ENCODE results near the gene FOXRED1. TPM values are rescaled to one million over a fixed set of nuclear protein-coding genes. Genes with fewer than 3 reads are reported as not detected.

FOXRED1 gene
- total RNA-seq, 1 experiment from 2014 or later, result 67.5 TPM

DNA sequence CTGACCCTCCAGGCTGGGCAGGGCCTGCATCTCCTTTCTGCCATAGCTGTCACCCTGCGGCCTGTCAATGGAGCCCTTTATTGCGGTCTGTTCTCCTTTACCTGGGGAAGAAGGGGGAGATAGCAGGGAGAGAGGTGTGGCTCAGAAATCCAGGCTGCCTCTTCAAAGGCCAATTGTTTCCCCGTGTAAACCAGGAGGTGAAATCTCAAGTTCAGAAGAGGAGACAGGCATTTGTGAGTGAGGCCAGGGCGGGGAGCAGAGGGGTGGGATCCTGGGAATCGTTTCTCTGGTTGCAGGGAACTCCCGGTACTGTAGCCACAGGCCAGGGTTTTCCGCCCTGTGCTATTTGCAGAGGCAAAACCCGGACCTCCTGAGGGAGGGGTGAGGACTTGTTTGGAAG, 44.0 kb downstream of the FOXRED1 start:
- H3K27me3 Mint-ChIP-seq (ENCODE audit: low read depth), result no peaks in the 10 kb centered on the region; the same call in 1 of the 2 replicates

More for the DNA sequence above, 44.0 kb downstream of the FOXRED1 start:
- Histone ChIP-seq H2BK15ac (ENCODE audit: low read depth, low read length) (no peak overlapping the region), H3K4me1 (ENCODE audit: insufficient read depth, low read length) (no peaks in the 10 kb centered on the region), H2BK120ac (ENCODE audit: low read depth, low read length, poor library complexity, severe bottlenecking) (no peak overlapping the region), H3K27ac (ENCODE audit: insufficient read length, low read depth, low read length) (no peak overlapping the region), H3K9ac (ENCODE audit: extremely low read depth, insufficient read length, low read length) (no peak overlapping the region), H4K20me1 (ENCODE audit: control insufficient read depth, insufficient read depth, insufficient read length) (peaks cover 2% of the 10 kb centered on the region), H3K4me2 (ENCODE audit: insufficient read depth, insufficient read length, low read length) (no peak overlapping the region), H2BK5ac (ENCODE audit: insufficient read length, low read length) (no peak overlapping the region), H3K23ac (ENCODE audit: insufficient read length, low read depth, low read length) (no peak overlapping the region), H3K79me1 (ENCODE audit: insufficient read depth, low read depth, low read length, poor library complexity, severe bottlenecking) (no peaks in the 10 kb centered on the region), H2BK20ac (ENCODE audit: low read depth, low read length, poor library complexity, severe bottlenecking) (no peak overlapping the region), H4K8ac (replicated peaks; ENCODE audit: insufficient read length, low read depth, low read length) (no peak overlapping the region), H3K79me2 (ENCODE audit: insufficient read depth, low read length) (no peaks in the 10 kb centered on the region), H2AFZ (ENCODE audit: low read length) (no peak overlapping the region), H3K14ac (ENCODE audit: insufficient read depth, low read length) (no peak overlapping the region), H4K91ac (ENCODE audit: insufficient read length, low read depth, low read length) (no peak overlapping the region), H2AK5ac (ENCODE audit: insufficient read length, low read length) (no peak overlapping the region), H3K56ac (ENCODE audit: insufficient read length, low read depth, low read length) (no peak overlapping the region), H3K27me3 (ENCODE audit: insufficient read depth, low read length) (no peaks in the 10 kb centered on the region), H3K18ac (ENCODE audit: insufficient read length, low read depth, low read length) (no peak overlapping the region), H3K9me3 (ENCODE audit: control insufficient read depth, low read depth, low read length) (no peaks in the 10 kb centered on the region), H2BK12ac (ENCODE audit: insufficient read length, low read depth, low read length) (no peak overlapping the region), H4K5ac (ENCODE audit: insufficient read length, low read depth, low read length) (no peak overlapping the region), H3K23me2 (ENCODE audit: insufficient read length, low read depth, low read length, poor library complexity, severe bottlenecking) (no peaks in the 10 kb centered on the region), H3K4ac (ENCODE audit: low read depth, low read length) (no peak overlapping the region), H3T11ph (ENCODE audit: low read length) (no peak overlapping the region)
- H3K36me3 Mint-ChIP-seq (ENCODE audit: insufficient read depth in 1 of 3, low read depth in 3 of 3), result peaks cover 12 to 41% (median 35%) of the 10 kb centered on the region in 3 experiments; a peak in 6 of 7 replicates
- no peak overlapping the region for H3K4me3 Mint-ChIP-seq
- H3K4me1 Mint-ChIP-seq, result no peaks in the 10 kb centered on the region
- H3K27ac Mint-ChIP-seq, result no peak overlapping the region
- no peak for DNase-seq
- no CpG with 5 or more reads among the region's 8 CpGs for WGBS (ENCODE audit: extremely low coverage, insufficient read length, low lambda C conversion rate)
- TF ChIP-seq, protein P1, sequence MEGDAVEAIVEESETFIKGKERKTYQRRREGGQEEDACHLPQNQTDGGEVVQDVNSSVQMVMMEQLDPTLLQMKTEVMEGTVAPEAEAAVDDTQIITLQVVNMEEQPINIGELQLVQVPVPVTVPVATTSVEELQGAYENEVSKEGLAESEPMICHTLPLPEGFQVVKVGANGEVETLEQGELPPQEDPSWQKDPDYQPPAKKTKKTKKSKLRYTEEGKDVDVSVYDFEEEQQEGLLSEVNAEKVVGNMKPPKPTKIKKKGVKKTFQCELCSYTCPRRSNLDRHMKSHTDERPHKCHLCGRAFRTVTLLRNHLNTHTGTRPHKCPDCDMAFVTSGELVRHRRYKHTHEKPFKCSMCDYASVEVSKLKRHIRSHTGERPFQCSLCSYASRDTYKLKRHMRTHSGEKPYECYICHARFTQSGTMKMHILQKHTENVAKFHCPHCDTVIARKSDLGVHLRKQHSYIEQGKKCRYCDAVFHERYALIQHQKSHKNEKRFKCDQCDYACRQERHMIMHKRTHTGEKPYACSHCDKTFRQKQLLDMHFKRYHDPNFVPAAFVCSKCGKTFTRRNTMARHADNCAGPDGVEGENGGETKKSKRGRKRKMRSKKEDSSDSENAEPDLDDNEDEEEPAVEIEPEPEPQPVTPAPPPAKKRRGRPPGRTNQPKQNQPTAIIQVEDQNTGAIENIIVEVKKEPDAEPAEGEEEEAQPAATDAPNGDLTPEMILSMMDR (conservative IDR thresholded peaks at IDR 0.05), result no peak
- no peaks in the 10 kb centered on the region for H3K9me3 Mint-ChIP-seq
